Type B pancreatic cell (in vitro differentiated cells): ENCODE results near the gene GPR4. TPM values are rescaled to one million over a fixed set of nuclear protein-coding genes. Genes with fewer than 3 reads are reported as not detected.
A peak's percentile ranks its signal among the peaks of the same experiment; 100 is the strongest.

Experiments used
- DNase-seq: peaks from one replicate; pipeline ENCODE4 v3.0.0; 2021; ENCODE audit warnings: mixed read lengths; ENCODE audit not compliant: unreplicated experiment; ENCODE audit errors: extremely low spot score
- H3K27ac Mint-ChIP-seq: 2 replicates; pipeline ENCODE4 v1.8.0; 2021; ENCODE audit warnings: mild to moderate bottlenecking, mixed read lengths
- H3K27me3 Mint-ChIP-seq: 2 replicates; pipeline ENCODE4 v1.8.0; 2021; ENCODE audit warnings: mixed read lengths
- H3K36me3 Mint-ChIP-seq: 2 replicates; pipeline ENCODE4 v1.8.0; 2021; ENCODE audit warnings: mixed read lengths
- H3K4me1 Mint-ChIP-seq: one replicate; pipeline ENCODE4 v1.8.0; 2021; ENCODE audit warnings: mixed read lengths; ENCODE audit not compliant: unreplicated experiment
- H3K4me3 Mint-ChIP-seq: 2 replicates; pipeline ENCODE4 v1.8.0; 2021; ENCODE audit warnings: mild to moderate bottlenecking, mixed read lengths
- H3K9me3 Mint-ChIP-seq: 2 replicates; pipeline ENCODE4 v1.8.0; 2021; ENCODE audit warnings: mixed read lengths
- CTCF ChIP-seq: fragments of 200-600 bp; sonication (generic); conservative IDR thresholded peaks from 2 replicates; pipeline ENCODE4 v1.5.0; 2021; ENCODE audit warnings: antibody characterized with exemption, mild to moderate bottlenecking
- long read RNA-seq: library from polyadenylated mRNA; unstranded; transcript quantifications from one replicate; pipeline ENCODE4 v2.0.0, GENCODE V29; 2020
- total RNA-seq: library from RNA; stranded (reverse); gene quantifications from 2 replicates; pipeline ENCODE4 v1.2.1, GENCODE V29; 2021; ENCODE audit warnings: low replicate concordance

The GPR4 gene
- not detected in 2 replicates for total RNA-seq
- long read RNA-seq = 0 reads

DNA sequence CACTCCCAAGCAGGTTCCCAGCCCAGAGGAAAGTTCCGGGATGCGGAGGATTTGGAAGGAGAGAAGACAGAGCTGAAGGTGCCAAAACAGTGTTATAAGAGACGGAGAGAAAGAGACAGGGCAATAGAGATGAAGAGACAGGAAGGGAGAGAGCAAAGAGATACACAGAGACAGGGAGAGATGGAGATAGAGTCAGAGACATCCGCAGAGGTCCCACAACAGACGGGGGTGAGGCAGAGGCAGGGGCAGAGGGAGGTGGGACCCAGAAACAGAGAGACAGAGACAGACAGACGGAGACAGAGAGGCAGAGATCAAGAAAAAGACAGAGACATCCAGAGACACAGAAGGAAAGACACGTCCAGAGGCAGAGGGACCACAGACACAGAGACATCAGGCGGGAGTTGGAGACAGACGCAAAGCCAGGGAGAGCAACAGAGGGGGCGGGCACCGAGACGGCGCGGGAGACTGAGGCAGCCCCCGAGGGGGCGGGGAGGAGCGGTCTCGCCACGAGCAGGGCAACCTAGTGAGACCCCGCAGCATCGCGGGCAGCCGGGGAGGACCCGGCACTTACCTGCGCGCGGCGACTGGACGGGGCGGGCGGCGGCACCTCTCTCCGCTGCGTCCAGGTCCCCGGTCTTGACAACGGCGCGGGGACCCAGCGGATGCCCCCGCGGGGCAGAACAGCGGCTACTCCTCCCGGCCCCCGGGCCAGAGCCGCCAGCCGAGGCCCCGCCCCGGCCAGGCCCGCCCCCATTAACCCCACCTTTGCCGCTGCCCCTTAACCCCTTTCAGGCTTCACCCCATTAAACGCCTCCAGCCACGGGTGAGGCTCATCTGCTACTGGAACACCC is at the start of gene GPR4:
GPR4 (minus strand) TSS at position 689 of the 851 bp plus-strand sequence. CDS start 10,346 bp downstream, outside the sequence.
- H3K4me3 Mint-ChIP-seq = peak within 1 kb of the TSS; percentile 73
- no peak for TF ChIP-seq CTCF
- H3K27ac Mint-ChIP-seq = no peak within 1 kb of the TSS
- no peaks in the 10 kb centered on the region for H3K9me3 Mint-ChIP-seq
- H3K4me1 Mint-ChIP-seq = peaks cover 29% of the 10 kb centered on the region
- DNase-seq = no peak
- no peaks in the 10 kb centered on the region for H3K36me3 Mint-ChIP-seq
- H3K27me3 Mint-ChIP-seq = peaks cover 66% of the 10 kb centered on the region

DNA sequence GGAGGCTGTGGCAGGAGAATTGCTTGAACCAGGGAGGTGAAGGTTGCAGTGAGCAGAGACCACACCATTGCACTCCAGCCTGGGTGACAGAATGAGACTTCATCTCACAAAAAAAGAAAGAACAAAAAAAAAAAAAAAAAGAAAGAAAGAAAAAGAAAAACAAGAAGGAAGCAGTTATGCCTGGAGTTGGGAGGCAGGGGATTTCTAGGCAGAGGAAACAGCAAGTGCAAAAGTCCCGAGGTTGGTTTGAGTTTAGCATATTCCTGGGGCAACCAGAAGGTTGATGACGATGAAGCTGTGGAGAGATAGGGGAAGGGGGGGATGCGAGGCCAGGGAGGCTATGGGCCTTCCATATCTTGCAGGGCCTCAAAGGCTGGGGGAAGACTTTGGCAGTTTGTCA is 48.7 kb upstream of the GPR4 start:
- no peak for DNase-seq
- H3K4me3 Mint-ChIP-seq = no peak overlapping the region
- H3K27me3 Mint-ChIP-seq = peaks cover 7% of the 10 kb centered on the region
- no peak for TF ChIP-seq CTCF
- H3K36me3 Mint-ChIP-seq = no peaks in the 10 kb centered on the region
- no peaks in the 10 kb centered on the region for H3K9me3 Mint-ChIP-seq
- peaks cover 7% of the 10 kb centered on the region for H3K4me1 Mint-ChIP-seq
- no peak overlapping the region for H3K27ac Mint-ChIP-seq

- H3K4me1 Mint-ChIP-seq = peaks cover 22% of the 10 kb centered on the region
- no peaks in the 10 kb centered on the region for H3K36me3 Mint-ChIP-seq
- peaks cover 16% of the 10 kb centered on the region for H3K27me3 Mint-ChIP-seq
- peak overlapping the region; percentile 62 for H3K27ac Mint-ChIP-seq
- peak overlapping the region; percentile 82 for H3K4me3 Mint-ChIP-seq
- no peak for DNase-seq
- TF ChIP-seq CTCF = no peak
- peaks cover 1% of the 10 kb centered on the region for H3K9me3 Mint-ChIP-seq
Observed at GRCh38 chr19:45646345-45646698, 44.3 kb upstream of the GPR4 start.

- H3K9me3 Mint-ChIP-seq = peaks cover 7% of the 10 kb centered on the region
- peaks cover 27% of the 10 kb centered on the region for H3K4me1 Mint-ChIP-seq
- H3K27me3 Mint-ChIP-seq = peaks cover 16% of the 10 kb centered on the region
- no peak for TF ChIP-seq CTCF
- peak overlapping the region; percentile 62 for H3K27ac Mint-ChIP-seq
- H3K36me3 Mint-ChIP-seq = peaks cover 5% of the 10 kb centered on the region
- DNase-seq = peak; percentile 81
- peak overlapping the region; percentile 82 for H3K4me3 Mint-ChIP-seq
Observed at GRCh38 chr19:45645631-45646344, 43.8 kb upstream of the GPR4 start.

DNA sequence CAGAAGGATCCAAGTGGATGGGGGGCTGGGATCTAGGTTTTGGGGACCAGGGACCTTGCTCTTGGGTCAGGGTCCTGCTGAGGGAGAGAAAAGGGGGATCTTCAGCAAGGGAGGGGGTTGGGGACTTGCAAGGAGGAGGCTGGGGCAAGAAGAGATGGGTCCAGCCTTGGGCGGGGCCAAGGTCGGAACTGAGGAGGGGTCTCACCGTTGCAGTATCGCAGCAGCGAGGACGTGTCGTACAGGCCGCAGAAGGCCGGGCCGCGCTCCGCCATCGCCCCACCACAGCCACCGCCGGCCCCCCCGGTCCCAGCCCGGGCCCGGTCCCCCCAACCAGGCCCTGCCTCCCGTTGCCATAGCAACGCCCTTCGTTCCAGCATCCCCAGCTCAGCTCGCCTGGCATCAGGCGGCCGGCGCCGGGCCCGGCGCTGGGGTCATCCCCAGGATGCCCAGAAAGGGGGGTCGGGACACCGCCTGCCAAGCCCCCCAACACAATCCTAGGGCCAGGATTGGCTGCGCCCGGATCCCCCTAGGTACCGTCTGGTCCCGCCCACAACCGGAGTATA is 43.1 kb upstream of the GPR4 start:
- H3K27ac Mint-ChIP-seq = no peak overlapping the region
- DNase-seq = no peak

More for the DNA sequence above, 43.1 kb upstream of the GPR4 start:
- peaks cover 8% of the 10 kb centered on the region for H3K9me3 Mint-ChIP-seq
- H3K36me3 Mint-ChIP-seq = peaks cover 6% of the 10 kb centered on the region
- peak overlapping the region; percentile 82 for H3K4me3 Mint-ChIP-seq
- peaks cover 16% of the 10 kb centered on the region for H3K27me3 Mint-ChIP-seq
- H3K4me1 Mint-ChIP-seq = peaks cover 30% of the 10 kb centered on the region
- no peak for TF ChIP-seq CTCF
